GM19467 (cell line): ENCODE measurements around the gene PRSS16.

Experiments used
- ATAC-seq: cut with Tn5 transposase; IDR thresholded peaks from one replicate; pipeline ENCODE4 v1.9.1; 2021; ENCODE audit warnings: mild to moderate bottlenecking, moderate library complexity; ENCODE audit not compliant: unreplicated experiment

The PRSS16 gene

DNA sequence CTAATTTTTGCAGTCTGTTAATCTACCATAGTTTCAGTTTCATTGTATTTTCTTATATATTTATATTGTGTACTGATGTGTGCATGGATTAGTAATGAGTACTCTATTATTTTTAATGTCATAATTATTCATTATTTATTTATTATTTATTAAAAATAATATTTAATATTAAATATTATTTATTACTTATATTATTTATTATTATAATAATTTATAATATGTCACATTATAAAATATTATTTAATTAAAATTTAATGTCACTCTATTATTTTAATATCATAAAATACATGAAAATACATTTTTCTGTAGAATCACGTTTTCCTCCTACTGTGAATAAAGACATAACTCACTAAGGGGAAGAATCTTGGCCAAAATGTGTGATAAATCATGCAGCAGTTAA, 34.1 kb downstream of the PRSS16 start:
- no peak for ATAC-seq

DNA sequence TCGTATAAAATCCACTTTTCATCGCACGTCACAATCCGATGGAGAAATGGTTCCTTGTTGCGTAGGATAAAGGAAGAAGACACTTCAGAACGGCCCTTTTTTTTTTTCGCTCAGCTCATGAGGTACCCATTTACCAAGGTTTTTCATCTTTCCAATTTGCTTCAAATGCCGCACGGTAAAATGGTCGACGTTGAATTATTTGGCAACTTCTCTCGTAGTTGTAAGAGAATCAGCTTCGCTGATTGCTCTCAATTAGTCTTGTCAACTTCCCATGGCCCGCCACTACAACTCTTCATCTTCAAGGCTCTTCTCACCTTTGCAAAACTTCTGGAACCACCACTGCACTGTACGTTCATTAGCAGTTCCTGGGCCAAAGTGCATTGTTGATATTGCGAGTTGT, 35.8 kb downstream of the PRSS16 start:
- ATAC-seq: no peak

DNA sequence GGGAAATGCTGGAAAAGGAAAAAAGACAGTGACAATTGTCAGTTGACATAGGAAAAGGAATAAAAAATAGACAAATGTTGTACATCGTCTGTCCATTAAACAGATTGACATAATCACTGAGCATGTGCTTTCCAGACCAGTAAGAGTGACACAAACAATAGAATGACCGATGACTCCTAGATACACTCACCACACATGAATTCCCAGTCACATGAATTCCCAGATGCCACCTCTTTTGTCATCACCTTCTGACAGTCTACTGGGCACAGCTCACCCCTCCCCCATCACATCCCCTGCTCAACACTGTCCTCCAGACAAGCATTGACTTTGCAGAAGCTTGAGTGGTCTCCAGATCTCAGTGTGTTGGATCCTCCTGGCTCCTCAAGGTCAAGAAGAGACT, 38.6 kb downstream of the PRSS16 start:
- no peak for ATAC-seq

DNA sequence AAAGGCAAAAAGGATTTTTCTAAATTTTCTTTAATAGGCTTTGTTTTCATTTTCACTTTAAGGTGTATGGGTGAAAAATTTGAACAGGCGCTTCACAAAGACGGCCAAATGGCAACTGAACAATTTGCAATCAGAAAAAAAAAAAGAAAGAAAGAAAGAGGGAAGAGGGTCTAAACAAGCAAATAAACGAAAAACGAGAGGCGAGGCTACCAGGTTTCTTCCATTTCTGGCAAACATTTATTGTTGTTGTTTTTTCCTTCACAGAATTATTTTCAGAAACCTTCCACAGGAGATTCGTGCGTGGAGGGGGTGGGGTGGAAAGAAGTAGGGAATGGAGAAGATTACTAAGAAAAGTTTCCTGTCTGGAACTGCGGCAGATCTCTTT, 40.2 kb downstream of the PRSS16 start:
- ATAC-seq: no peak

DNA sequence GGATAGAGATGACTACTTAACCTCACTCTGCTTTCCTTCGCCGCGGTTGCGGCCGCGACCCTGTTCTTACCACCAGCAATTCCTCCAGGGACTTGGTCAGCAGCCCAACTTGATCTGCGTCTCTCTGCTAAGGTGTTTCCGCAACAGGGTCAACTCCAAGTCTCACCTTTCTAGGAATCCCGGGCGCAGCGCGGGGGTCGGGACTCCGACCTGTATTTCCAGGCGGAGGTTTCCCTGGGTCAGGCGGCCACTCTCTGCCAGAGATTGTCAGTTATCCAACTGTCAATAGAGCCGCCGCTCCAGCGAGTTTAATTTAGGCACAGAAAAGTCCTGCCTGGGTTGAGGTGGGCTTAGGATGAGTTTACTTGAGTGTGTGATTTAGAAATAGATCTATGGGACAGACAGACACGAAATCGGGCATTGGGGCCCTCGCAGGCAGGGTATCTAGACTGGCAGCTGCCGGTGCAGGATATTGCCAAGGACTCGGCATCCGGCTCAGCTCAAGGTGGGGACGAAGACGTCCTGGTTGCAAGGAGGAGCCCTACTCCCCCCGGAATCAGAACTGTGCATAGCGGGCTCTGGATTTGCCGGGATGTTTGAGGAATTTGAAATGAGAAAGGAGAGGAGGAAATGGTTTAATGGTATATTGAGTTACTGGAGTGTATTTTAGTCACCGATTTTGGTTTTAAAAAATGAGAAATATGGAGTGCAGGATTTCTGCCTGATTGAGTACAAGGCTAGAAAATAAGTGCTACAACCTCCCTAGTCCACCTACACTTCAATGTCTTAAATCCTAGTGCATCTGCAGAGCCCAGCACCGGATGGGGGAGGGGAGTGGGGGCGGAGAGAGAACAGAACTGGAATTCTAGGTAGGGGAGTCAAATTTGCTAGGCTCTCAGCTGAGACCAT, 40.9 kb downstream of the PRSS16 start:
- no peak for ATAC-seq

DNA sequence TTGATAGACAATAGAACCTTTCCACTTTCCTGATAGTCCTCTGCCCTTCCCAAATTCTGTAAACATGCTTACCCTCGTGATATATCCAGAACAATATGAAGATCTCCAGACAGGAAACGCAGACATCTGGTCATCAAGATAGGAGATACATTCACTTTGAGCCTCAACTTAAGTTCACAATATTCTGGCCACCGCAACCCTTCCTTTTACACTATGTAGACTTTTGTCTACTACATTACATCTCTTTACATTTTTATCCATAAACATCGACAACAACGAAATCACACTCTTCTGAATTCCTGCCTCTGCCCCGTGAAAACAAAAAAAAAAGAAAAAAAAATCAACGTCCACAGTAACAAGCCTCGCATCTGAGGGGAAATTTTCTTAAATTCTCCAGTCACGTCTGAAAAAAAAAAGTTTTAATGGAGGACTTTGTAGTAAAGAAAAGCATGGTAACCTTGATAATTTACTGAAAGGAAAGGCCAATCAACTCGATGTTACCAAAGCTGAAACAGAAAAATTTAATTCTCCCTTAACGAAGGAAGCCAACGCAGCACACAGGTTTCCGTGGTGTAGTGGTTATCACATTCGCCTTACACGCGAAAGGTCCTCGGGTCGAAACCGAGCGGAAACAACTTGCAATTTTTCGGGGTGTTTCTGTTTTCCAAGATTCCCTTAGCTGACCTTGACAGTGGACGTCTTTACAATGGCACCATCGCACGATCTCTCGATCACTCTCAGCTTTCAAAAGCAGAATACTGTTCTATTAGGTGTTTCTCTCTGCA, 42.8 kb downstream of the PRSS16 start:
- no peak for ATAC-seq

DNA sequence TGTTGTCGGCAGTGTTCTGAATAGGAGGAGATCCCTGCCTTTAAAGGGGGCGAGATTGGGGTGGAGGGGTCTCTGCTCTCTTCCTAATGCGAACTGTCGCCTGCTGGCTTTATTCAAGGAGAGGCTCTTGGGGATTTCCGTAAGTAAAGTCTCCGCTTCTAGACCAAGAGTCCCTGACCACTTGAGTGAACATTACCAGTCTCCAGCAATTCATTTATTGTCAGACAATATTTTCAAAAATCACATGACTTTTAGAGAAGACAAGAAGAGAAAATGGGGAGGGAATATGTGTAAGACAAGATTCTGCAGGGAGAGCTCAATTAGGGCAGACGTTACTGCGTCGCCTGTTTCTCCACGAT, 43.3 kb downstream of the PRSS16 start:
- ATAC-seq: no peak

DNA sequence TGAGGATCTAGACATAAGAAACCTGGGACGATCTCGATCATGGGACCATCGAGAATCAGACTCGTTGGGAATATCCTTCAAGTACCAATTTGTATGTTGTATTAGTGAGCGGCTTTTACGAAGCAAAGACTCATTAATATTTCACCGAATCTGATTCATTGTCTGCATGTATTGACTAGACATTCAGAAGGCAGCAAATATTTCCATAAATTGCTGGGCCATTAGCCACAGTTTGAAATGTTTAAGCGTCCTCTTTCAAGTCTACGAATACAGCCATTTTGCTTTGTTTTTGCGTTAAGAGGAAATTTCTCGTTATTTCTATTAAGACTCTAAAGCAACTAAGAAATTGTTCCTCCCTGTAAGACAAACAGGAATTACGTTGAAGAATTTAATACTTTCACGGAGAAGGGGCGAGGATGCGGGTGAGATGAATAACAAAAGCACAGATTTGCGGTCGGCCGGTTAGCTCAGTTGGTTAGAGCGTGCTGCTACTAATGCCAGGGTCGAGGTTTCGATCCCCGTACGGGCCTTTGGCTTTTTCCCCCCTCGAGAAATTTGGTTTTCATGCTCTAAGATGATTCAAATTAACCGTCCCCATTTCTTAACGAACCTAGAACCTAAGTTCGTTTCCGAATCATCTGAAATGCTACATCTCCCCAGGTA, 46.1 kb downstream of the PRSS16 start:
- no peak for ATAC-seq

DNA sequence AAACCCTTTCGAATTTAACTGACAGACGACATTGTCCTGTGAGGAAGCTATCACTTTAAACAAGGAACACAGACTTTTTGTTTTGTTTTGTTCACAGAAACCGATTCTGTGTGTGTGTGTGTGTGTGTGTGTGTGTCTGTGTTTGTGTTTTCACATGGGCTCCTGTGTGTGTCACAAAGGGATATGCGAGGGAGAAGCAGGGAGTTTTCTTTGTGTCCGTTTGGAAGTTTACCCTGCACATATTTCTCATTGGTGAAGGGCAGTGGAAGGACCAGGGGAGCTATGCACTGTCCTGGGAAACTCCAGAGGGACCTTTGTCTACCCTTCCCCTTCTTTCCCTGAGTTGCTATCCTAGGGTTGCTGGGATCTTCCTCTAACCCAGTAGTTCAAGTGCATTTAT, 46.9 kb downstream of the PRSS16 start:
- no peak for ATAC-seq

DNA sequence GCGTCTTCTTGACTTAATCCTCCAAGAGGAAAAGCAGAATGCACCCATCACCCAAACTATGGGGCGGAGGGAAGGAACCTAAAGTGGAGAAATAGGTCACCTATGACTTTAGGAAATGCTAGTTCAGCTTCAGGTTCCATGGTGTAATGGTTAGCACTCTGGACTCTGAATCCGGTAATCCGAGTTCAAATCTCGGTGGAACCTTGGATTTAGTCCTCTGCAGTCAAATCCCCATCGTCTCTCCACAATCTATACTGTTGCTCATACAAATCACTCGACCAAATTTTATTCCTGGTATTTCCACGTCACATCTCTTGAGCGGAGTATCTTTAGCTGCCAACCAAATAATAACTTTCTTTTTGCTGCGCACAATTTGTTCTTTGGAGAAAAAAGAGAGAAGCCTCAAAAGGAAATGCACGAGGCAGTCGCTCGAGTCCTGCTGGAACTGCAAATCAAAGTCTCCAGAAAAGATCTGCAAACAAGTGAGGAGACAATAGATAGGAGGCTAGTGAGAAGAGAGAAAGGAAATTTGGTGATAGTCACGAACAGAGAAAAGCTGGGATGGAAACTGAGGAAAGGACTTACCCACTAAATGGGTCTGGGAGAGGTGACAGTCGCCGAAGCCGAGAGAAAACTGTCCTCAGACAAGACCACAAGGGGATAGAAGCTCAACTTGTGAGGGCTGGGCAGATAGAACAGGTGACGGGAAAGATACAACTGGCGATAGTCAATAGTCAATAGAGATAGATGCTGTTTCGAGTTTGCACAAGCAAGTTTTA, 48.0 kb downstream of the PRSS16 start:
- no peak for ATAC-seq

DNA sequence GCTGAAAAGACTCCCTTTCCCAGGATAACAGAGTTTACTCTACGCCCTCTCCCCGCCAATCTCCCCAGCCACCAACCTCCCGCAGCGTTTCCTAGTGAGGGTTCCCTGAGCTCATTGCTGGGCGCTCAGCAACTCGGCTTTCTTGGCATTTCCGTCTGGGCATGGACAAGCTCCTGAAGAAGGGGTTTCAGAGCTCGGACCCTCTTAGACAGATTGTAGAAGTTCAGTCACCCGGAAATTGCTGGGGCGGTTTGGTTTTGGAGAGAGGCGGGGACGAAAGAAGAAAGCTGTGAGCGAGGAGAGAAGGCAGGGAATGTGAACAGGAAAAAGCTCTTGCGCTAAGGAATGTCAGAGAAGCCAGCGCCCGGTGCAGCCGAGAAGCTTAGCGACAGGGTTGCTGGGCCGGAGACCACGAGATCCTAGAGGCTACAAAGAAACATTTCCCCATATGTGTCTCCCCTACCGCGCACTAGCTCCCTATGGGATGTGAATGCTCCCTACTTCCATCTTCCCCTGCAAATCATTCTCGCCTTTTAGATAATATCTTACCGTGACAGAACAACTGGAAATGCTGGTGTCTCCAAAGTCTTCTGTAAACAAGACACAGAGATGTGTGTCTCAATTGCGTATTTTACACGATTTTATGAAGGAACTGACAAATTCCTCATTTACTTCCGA, 48.7 kb downstream of the PRSS16 start:
- no peak for ATAC-seq

DNA sequence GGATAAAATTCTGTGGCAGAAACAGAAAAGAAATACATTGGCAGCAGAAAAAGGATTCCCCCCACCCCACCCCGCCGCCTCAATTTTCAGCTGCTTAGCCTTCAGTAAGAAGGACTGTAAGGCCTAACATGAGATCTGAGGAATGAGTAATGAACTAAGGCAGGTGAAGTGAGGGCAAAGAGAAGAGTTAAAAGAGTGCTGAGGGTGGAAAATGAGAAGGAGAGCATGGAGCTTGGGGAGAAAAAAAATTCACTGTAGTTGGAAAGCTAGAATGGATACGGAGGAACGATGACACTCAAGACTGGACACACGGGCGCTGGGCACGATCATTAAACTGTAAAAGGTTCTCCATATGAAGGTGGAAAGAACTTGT, 50.0 kb downstream of the PRSS16 start:
- no peak for ATAC-seq

DNA sequence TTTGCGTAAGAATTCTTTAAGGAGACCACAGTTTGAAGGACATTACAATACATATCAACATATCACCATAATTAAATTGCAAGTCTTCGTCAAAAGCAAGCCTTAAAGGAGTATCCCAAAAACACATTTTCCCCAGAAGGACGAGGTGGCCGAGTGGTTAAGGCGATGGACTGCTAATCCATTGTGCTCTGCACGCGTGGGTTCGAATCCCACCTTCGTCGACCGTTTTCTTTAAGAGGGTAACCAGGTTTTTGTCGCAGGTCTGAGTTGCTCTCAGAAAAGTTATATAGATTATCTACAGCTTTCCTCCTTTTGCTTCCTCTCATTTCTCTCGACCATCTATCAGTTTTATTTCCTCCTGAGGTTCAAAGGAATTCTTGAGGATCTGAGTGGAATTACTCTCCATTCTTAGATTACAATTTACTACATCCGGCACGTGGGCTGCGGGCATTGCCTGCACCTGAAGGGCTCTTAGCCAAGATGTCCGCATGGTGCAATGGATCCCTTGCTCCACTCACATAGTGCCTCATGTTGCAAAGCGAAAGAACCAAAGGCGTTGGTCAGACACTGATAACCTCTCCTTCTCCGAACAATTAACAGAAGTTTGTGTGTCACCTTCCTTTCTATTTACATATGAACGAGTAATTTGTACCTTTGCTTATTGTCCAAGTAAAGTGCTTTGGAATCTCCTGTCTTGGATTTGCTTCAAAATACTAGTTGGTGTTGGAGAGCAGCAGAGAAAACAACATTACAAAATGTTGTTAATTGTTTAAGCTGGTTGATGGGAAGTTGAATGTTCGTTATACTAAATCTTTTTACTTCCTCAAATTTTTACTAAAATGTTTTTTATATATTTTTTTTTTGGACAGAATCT, 50.6 kb downstream of the PRSS16 start:
- no peak for ATAC-seq

DNA sequence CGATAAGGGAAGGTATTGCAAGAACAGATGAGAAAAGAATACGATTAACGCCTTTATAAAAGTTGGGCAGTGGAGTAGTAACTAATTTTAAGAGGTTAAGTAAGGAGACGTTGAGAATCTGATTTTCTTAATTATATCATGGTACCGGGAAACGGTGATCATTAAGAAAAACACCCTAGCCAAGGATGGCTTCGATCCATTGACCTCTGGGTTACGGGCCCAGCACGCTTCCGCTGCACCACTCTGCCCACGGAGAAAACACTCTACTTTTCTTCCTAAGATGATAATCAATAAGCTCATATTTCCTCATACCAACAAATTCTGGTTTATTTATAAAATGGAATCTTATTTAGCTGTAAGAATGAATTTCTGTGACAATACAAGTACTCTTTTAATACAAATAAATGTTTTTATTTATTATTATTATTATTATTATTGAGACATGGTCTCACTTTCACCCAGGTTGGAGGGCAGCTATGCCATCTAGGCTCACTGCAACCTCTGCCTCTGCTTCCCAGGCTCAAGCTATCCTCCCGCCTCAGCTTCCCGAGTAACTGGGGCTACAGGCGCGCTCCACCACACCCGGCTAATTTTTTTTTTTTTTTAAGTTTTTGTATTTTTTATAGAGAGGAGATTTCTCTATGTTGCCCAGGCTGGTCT, 56.2 kb downstream of the PRSS16 start:
- ATAC-seq: no peak
